CD14-positive monocyte (primary cell): ENCODE results near the gene PKP3. TPM values are rescaled to one million over a fixed set of nuclear protein-coding genes. Genes with fewer than 3 reads are reported as not detected.

ENCODE experiments used
- DNase-seq, 3 donors: peaks; one replicate each; pipeline ENCODE4 v3.0.0-alpha.2; 2011 to 2022
- H2AFZ ChIP-seq: 2 replicates; pipeline ENCODE4 v1.6.0; 2012; ENCODE audit warnings: mild to moderate bottlenecking, low read depth, low read length, inconsistent platforms; ENCODE audit not compliant: insufficient read depth, poor library complexity, severe bottlenecking
- H3K27ac ChIP-seq, 2 donors: 1 replicate in 1 of 2; 2 replicates in 1 of 2; pipeline ENCODE4 v1.5.1; 2012 to 2013; ENCODE audit warnings: low read length in 2 of 2, control low read depth in 1 of 2, inconsistent platforms in 1 of 2, low read depth in 1 of 2, mild to moderate bottlenecking in 1 of 2
- H3K27me3 ChIP-seq, 2 donors: one replicate each; pipeline versions ENCODE4 v1.6.0 to v1.6.1; 2011 to 2013; ENCODE audit warnings: low read length in 2 of 2; ENCODE audit not compliant: control insufficient read depth in 2 of 2, insufficient read depth in 2 of 2
- H3K36me3 ChIP-seq, 2 donors: replicated peaks in 1 of 2; 1 replicate in 1 of 2; 2 replicates in 1 of 2; pipeline versions ENCODE4 v1.5.1 to v1.6.1; 2012 to 2013; ENCODE audit warnings: low read length in 2 of 2, control low read depth in 1 of 2, inconsistent platforms in 1 of 2, mild to moderate bottlenecking in 1 of 2; ENCODE audit not compliant: insufficient read depth in 2 of 2, control insufficient read depth in 1 of 2
- H3K4me1 ChIP-seq, 2 donors: 1 replicate in 1 of 2; 2 replicates in 1 of 2; pipeline versions ENCODE4 v1.5.1 to v1.6.1; 2012 to 2013; ENCODE audit warnings: low read length in 2 of 2, control low read depth in 1 of 2, inconsistent platforms in 1 of 2, mild to moderate bottlenecking in 1 of 2, moderate library complexity in 1 of 2; ENCODE audit not compliant: insufficient read depth in 2 of 2, control insufficient read depth in 1 of 2
- H3K4me2 ChIP-seq: replicated peaks from 2 replicates; pipeline ENCODE3; 2012; ENCODE audit warnings: low read length, moderate library complexity, mild to moderate bottlenecking; ENCODE audit not compliant: poor library complexity, severe bottlenecking; ENCODE audit errors: extremely low read depth
- H3K4me3 ChIP-seq, 3 experiments: fragments of 200-600 bp in 1 of 3; sonication (generic) in 1 of 3; replicated peaks in 1 of 3; 1 replicate in 2 of 3; 2 replicates in 1 of 3; pipeline ENCODE4 v1.5.1; 2011 to 2013; ENCODE audit warnings: low read length in 3 of 3, mild to moderate bottlenecking in 3 of 3, control low read depth in 2 of 3, low read depth in 2 of 3, inconsistent platforms in 1 of 3, moderate library complexity in 1 of 3
- H3K79me2 ChIP-seq: 2 replicates; pipeline ENCODE4 v1.6.0; 2012; ENCODE audit warnings: mild to moderate bottlenecking, control low read depth, inconsistent platforms, low read length, moderate library complexity; ENCODE audit not compliant: insufficient read depth
- H3K9ac ChIP-seq: 2 replicates; pipeline ENCODE4 v1.6.0; 2017; ENCODE audit warnings: low read length, mild to moderate bottlenecking; ENCODE audit not compliant: insufficient read depth, poor library complexity, severe bottlenecking
- H3K9me3 ChIP-seq, 2 donors: replicated peaks in 1 of 2; 1 replicate in 1 of 2; 2 replicates in 1 of 2; pipeline versions ENCODE4 v1.5.1 to v1.6.1; 2012 to 2013; ENCODE audit warnings: low read length in 2 of 2, control low read depth in 1 of 2; ENCODE audit not compliant: control insufficient read depth in 1 of 2, insufficient read depth in 1 of 2
- H4K20me1 ChIP-seq: 2 replicates; pipeline ENCODE4 v1.6.0; 2012; ENCODE audit warnings: mild to moderate bottlenecking, low read length, control low read depth, moderate library complexity; ENCODE audit not compliant: insufficient read depth
- H3K27ac Mint-ChIP-seq, 7 donors: one replicate each; pipeline ENCODE4 v1.8.0; 2020; ENCODE audit warnings: mild to moderate bottlenecking in 7 of 7, mixed read lengths in 7 of 7, moderate library complexity in 6 of 7, inconsistent platforms in 2 of 7
- H3K27me3 Mint-ChIP-seq, 3 donors: one replicate each; pipeline ENCODE4 v1.8.0; 2021 to 2022; ENCODE audit warnings: low read depth in 3 of 3, mild to moderate bottlenecking in 3 of 3, mixed read lengths in 3 of 3, moderate library complexity in 3 of 3, inconsistent platforms in 1 of 3
- H3K36me3 Mint-ChIP-seq, 2 donors: one replicate each; pipeline ENCODE4 v1.8.0; 2020; ENCODE audit warnings: mixed read lengths in 2 of 2, inconsistent platforms in 1 of 2, mild to moderate bottlenecking in 1 of 2
- H3K4me1 Mint-ChIP-seq: one replicate; pipeline ENCODE4 v1.8.0; 2020; ENCODE audit warnings: mild to moderate bottlenecking, mixed read lengths
- H3K4me3 Mint-ChIP-seq, 2 donors: one replicate each; pipeline ENCODE4 v1.8.0; 2020; ENCODE audit warnings: mild to moderate bottlenecking in 2 of 2, mixed read lengths in 2 of 2, moderate library complexity in 1 of 2
- H3K9me3 Mint-ChIP-seq, 7 donors: one replicate each; pipeline ENCODE4 v1.8.0; 2020 to 2022; ENCODE audit warnings: mixed read lengths in 7 of 7, mild to moderate bottlenecking in 6 of 7, moderate library complexity in 6 of 7, inconsistent platforms in 2 of 7
- WGBS: methylation state at CpG from one replicate; pipeline ENCODE4 v1.1.5; 2013; ENCODE audit warnings: missing lambda C conversion rate; ENCODE audit not compliant: insufficient coverage; 5-methylcytosine and 5-hydroxymethylcytosine counted together
- intact Hi-C, 2 donors: fragments of 100-400 bp; cut with micrococcal nuclease; formaldehyde crosslinking; loops; one replicate each; pipeline versions ENCODE4 v1.15.0 to v1.15.1; 2023
- polyA minus RNA-seq: library from RNA; depleted of rRNA, polyadenylated mRNA; stranded (reverse); fragments of >200 nt; gene quantifications from 2 replicates; pipeline ENCODE4 v1.2.3, GENCODE V29; 2012
- polyA plus RNA-seq, 3 donors: library from polyadenylated mRNA; depleted of rRNA in 1 of 3; unstranded in 2 of 3; stranded (reverse) in 1 of 3; fragments of 300-500 nt in 2 of 3; fragments of >200 nt in 1 of 3; fragmentation: Illumina TruSeq in 2 of 3; gene quantifications; 1 replicate in 2 of 3; 2 replicates in 1 of 3; pipeline ENCODE4 v1.2.3, GENCODE V29; 2012 to 2021
- total RNA-seq, 12 experiments: library from RNA in 1 of 12; stranded (reverse) in 1 of 12; fragments of 120-200 nt in 1 of 12; gene quantifications; one replicate each; pipeline ENCODE4 v1.2.4 and lab custom pipeline; 2013 to 2026; ENCODE audit warnings: mixed read lengths in 6 of 12, inconsistent platforms in 1 of 12
- TF ChIP-seq, protein P1 (sequence below): fragments of 200-600 bp; IDR thresholded peaks from one replicate; pipeline ENCODE4 v1.8.0; 2022; ENCODE audit warnings: antibody characterized with exemption, mild to moderate bottlenecking

PKP3 gene, protein sequence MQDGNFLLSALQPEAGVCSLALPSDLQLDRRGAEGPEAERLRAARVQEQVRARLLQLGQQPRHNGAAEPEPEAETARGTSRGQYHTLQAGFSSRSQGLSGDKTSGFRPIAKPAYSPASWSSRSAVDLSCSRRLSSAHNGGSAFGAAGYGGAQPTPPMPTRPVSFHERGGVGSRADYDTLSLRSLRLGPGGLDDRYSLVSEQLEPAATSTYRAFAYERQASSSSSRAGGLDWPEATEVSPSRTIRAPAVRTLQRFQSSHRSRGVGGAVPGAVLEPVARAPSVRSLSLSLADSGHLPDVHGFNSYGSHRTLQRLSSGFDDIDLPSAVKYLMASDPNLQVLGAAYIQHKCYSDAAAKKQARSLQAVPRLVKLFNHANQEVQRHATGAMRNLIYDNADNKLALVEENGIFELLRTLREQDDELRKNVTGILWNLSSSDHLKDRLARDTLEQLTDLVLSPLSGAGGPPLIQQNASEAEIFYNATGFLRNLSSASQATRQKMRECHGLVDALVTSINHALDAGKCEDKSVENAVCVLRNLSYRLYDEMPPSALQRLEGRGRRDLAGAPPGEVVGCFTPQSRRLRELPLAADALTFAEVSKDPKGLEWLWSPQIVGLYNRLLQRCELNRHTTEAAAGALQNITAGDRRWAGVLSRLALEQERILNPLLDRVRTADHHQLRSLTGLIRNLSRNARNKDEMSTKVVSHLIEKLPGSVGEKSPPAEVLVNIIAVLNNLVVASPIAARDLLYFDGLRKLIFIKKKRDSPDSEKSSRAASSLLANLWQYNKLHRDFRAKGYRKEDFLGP
- not detected for total RNA-seq (2013)
- polyA plus RNA-seq (not detected), polyA minus RNA-seq (0.55 and 0.72 TPM in 2 replicates), total RNA-seq (lab: John Stamatoyannopoulos, UW) (0 to 0.64 (median 0.12) reads per million in 11 experiments)

DNA sequence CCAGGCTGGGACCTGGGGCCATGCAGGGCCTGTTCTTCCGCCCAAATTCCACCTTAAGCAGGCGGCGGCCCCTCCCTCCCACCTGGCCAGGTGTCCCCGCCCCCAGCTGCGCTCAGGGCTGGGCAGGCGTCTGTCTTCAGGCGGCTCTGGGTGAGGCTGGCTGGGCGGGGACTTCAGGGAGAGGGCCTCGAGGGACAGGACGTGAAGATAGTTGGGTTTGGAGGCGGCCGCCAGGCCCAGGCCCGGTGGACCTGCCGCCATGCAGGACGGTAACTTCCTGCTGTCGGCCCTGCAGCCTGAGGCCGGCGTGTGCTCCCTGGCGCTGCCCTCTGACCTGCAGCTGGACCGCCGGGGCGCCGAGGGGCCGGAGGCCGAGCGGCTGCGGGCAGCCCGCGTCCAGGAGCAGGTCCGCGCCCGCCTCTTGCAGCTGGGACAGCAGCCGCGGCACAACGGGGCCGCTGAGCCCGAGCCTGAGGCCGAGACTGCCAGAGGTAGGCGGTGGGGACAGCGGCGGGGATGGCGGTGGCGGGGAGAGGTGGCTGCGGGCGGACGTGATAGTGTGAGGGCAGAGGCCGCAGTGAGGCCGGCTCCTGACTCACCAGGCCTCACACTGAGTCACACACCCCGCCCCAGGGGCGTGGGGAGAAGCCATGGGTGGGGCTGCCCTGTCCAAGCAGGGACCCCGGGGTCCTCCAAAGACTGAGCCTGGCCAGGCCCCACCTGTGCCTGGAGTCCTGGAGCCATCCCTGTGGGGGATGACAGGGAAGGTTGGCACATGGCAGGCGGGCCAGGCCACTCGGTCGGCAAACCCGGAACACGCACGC, at the start of gene PKP3:
PKP3 (plus strand) TSS at position 176 of the 824 bp plus-strand sequence; CDS start at position 260, 84 bp downstream.
- H3K9ac ChIP-seq = no peak within 1 kb of the TSS
- H3K4me2 ChIP-seq = no peak within 1 kb of the TSS
- peaks cover 4% of the 10 kb centered on the region for H3K4me1 Mint-ChIP-seq
- H3K27ac Mint-ChIP-seq = no peak within 1 kb of the TSS
- H3K4me3 Mint-ChIP-seq = no peak within 1 kb of the TSS
- peaks cover 0 to 4% (median 0%) of the 10 kb centered on the region in 7 donors for H3K9me3 Mint-ChIP-seq
- H3K27me3 Mint-ChIP-seq = peaks cover 6 to 24% (median 15%) of the 10 kb centered on the region in 3 donors
- no peak within 1 kb of the TSS for H3K4me3 ChIP-seq
- TF ChIP-seq, protein P1, sequence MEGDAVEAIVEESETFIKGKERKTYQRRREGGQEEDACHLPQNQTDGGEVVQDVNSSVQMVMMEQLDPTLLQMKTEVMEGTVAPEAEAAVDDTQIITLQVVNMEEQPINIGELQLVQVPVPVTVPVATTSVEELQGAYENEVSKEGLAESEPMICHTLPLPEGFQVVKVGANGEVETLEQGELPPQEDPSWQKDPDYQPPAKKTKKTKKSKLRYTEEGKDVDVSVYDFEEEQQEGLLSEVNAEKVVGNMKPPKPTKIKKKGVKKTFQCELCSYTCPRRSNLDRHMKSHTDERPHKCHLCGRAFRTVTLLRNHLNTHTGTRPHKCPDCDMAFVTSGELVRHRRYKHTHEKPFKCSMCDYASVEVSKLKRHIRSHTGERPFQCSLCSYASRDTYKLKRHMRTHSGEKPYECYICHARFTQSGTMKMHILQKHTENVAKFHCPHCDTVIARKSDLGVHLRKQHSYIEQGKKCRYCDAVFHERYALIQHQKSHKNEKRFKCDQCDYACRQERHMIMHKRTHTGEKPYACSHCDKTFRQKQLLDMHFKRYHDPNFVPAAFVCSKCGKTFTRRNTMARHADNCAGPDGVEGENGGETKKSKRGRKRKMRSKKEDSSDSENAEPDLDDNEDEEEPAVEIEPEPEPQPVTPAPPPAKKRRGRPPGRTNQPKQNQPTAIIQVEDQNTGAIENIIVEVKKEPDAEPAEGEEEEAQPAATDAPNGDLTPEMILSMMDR = no peak
- peaks cover 7 to 11% of the 10 kb centered on the region in 2 donors for H3K4me1 ChIP-seq
- H4K20me1 ChIP-seq = no peaks in the 10 kb centered on the region
- H3K36me3 ChIP-seq = no peaks in the 10 kb centered on the region
- no peaks in the 10 kb centered on the region for H3K36me3 Mint-ChIP-seq
- DNase-seq = no peak
- H3K9me3 ChIP-seq = peaks cover 0 to 3% of the 10 kb centered on the region in 2 donors
- H3K27me3 ChIP-seq = peaks cover 0 to 6% of the 10 kb centered on the region in 2 donors
- WGBS = 92% methylated on average over 40 of the region's 57 CpGs
- no peak within 1 kb of the TSS for H3K27ac ChIP-seq
- no peak within 1 kb of the TSS for H2AFZ ChIP-seq
- intact Hi-C loops = no loop called here
- no peaks in the 10 kb centered on the region for H3K79me2 ChIP-seq
